ENCODE measurements around the gene CHD5. TPM values are rescaled to one million over a fixed set of nuclear protein-coding genes. Genes with fewer than 3 reads are reported as not detected.

CHD5 gene
- total RNA-seq, 4 donors from 2014 or later, result 0.04 to 0.36 (median 0.13) TPM; not detected in 1

GRCh38 chr1:6052543-6053205, 127.4 kb downstream of the CHD5 start:
- Histone ChIP-seq H3K27me3 (no peaks in the 10 kb centered on the region), H3K36me3 (no peaks in the 10 kb centered on the region), H3K9me3 (no peaks in the 10 kb centered on the region), H3K4me3 (no peak overlapping the region), H3K27ac (no peak overlapping the region), H3K4me1 (peaks cover 8% of the 10 kb centered on the region)
- DNase-seq (ENCODE audit: low spot score in 2 of 2), result no peak
- TF ChIP-seq POLR2AphosphoS5 (IDR thresholded peaks at IDR 0.05) (no peak), CTCF (IDR thresholded peaks at IDR 0.05) (peak; percentile 24 to 30)
- 9% methylated on average over 16 of the region's 16 CpGs for WGBS

Other genes with a start within 250 kb of the CHD5 start
- 10 to 100 TPM; 26.3 to 33.7 (median 29.1) TPM for gene NPHP4, start 187.9 kb downstream of the CHD5 start, total RNA-seq
- gene KCNAB2, start 134.4 kb downstream of the CHD5 start, total RNA-seq, result 10 to 100 TPM; 13.3 to 17.5 (median 16.2) TPM
- gene RPL22, start 19.3 kb upstream of the CHD5 start, total RNA-seq, result 100 to 1,000 TPM; 152 to 206 (median 171) TPM
- gene RNF207, start 25.8 kb upstream of the CHD5 start, total RNA-seq, result 1 to 10 TPM; 4.6 to 9.8 (median 9.5) TPM
- gene ICMT, start 55.6 kb upstream of the CHD5 start, total RNA-seq, result 10 to 100 TPM; 20.2 to 65.0 (median 58.1) TPM
- not detected for gene HES3, start 63.9 kb upstream of the CHD5 start, total RNA-seq
- gene GPR153, start 80.8 kb upstream of the CHD5 start, total RNA-seq, result 10 to 100 TPM in 3 of 4 donors, 1 to 10 TPM in 1; 5.6 to 16.1 (median 14.2) TPM
- gene ACOT7, start 213.4 kb upstream of the CHD5 start, total RNA-seq, result 10 to 100 TPM in 3 of 4 donors, 1 to 10 TPM in 1; 8.4 to 40.5 (median 26.7) TPM
- 10 to 100 TPM; 18.2 to 36.4 (median 24.9) TPM for gene HES2, start 239.6 kb upstream of the CHD5 start, total RNA-seq
- gene ESPN, start 244.5 kb upstream of the CHD5 start, total RNA-seq, result 10 to 100 TPM; 37.6 to 54.4 (median 48.8) TPM